GF-D8 (cell line): ENCODE data around the gene PRXL2B.
"Not testable (repeated sequence)": the region's sequence is repeated elsewhere in the genome, so short reads cannot be mapped to it uniquely, and the experiment has no call there.

ENCODE experiments used
- DNase-seq: peaks from one replicate; lab custom pipeline; 2025; lab: John Stamatoyannopoulos, UW

Gene PRXL2B, protein sequence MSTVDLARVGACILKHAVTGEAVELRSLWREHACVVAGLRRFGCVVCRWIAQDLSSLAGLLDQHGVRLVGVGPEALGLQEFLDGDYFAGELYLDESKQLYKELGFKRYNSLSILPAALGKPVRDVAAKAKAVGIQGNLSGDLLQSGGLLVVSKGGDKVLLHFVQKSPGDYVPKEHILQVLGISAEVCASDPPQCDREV

DNA sequence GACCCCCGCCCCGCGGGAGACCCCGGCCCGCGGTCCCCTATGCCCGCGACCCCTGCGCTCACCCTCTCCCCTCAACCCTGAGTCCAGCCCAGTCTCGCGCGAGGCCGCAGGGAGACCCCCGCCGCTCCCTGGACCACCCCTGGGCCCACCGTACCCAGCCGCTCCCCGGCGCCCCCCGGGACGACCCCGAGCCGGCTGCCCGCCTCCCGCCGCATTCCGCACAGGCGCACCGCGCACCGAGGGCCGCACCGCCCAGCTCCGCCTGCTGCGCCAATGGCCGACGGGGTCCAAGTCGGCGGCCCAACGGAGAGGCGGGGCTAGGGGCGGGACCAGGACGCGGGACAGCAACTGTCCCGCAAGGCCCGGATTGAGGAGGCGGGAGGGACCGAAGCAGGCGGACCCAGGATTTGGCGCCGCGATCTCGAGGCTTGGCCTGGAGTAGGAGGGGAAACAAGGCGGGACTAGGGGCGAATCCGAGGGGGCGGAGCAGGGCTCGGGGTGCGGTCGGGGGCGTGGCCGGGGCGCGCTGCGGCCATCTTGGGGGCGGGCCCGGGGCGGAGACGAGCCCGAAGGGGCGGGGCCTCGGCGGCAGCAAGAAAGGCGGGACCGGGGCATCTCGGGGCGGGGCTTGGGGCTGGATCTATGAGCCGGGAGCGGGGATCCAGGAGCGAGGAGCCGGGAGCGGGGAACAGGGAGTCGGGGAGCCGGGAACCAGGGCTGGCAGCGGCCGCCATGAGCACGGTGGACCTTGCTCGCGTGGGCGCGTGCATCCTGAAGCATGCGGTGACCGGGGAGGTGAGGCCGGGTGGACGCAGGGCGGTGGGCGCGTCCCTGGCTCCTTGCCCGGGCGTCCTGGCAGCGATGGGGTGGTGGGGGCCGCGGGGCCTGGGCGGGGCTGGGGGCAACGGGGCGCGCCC is at the start of gene PRXL2B:
TSS of gene PRXL2B (plus strand) at position 624 of the 917 bp plus-strand sequence. CDS start at position 733, 109 bp downstream.
- peak; percentile 95 for DNase-seq

DNA sequence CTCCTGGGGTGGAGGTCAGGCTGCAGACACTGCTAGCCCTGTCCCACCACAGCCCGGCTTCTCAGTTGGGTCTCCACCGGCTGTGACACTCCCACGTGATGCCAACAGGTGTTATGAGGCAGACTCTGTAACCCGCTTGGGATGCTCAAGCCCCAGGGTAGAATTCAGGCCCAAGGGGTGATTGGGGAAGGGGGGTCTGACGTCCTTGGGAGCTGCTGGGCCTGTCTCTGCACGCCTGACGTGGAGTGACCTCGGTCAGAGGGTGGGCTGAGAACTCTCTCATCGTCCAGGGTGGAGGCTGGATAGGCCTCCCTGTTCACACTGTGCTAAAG is 48.8 kb upstream of the PRXL2B start:
- DNase-seq, result no peak

DNA sequence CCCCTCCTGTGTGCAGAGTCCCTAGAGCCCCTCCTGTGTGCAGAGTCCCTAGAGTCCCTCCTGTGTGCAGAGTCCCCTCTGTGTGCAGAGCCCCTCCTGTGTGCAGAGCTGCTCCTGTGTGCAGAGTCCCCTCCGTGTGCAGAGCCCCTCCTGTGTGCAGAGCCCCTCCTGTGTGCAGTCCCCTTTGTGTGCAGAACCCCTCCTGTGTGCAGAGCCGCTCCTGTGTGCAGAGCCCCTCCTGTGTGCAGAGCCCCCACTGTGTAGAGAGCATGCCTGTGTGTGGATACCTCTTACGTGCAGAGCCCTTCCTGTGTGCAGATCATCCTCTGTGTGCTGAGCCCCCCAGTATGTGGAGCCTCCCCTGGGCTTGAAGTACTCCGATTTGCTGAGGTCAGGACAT is 48.2 kb upstream of the PRXL2B start:
- DNase-seq, result no peak

DNA sequence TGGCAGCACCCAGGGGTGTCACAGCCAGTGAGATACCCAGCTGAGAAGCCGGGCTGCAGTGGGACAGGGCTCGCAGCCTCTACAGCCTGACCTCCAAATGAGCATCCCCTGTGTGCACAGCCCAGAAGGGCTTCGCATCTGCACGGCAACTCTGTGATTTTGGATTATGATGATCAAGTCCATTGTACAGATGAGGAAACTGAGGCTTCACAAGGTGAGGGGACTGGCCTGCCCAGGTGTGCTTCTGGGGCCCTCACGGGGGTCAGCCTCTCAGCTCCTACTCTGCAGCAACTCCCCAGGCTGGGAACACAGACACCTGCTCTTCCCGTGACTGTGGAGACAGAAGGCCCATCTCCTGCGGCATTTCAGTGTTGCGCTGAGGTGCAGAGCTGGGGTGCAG is 47.7 kb upstream of the PRXL2B start:
- DNase-seq, result no peak

DNA sequence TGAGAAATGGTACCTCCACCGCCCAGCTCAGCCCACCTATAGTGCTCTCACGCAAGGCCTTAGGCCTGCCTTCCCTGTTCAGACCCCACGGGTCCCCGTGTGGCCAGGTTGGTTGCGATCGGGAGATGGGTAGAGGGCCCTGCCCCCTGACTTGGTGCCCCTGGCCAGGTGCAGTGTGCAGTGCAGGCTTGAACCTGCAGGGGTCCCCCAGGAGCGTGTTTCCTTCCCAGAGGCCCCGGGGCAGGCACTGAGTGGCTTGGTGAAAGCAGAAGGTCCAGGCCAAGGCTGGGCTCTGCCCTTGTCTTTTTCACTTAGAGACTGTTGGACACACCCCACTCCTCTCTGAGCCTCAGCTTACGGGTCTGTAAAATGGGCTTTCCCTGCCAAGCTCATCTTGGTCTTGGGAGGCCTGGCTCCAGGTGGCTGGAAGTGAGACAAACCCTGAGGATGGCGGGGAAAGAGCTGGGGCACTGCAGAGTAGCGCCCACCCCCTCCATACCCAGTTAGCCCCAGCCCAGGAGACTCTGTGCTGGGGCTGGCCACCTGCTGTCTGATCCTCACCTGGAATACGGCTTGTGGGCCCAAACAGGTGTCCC is 47.2 kb upstream of the PRXL2B start:
- DNase-seq, result no peak

DNA sequence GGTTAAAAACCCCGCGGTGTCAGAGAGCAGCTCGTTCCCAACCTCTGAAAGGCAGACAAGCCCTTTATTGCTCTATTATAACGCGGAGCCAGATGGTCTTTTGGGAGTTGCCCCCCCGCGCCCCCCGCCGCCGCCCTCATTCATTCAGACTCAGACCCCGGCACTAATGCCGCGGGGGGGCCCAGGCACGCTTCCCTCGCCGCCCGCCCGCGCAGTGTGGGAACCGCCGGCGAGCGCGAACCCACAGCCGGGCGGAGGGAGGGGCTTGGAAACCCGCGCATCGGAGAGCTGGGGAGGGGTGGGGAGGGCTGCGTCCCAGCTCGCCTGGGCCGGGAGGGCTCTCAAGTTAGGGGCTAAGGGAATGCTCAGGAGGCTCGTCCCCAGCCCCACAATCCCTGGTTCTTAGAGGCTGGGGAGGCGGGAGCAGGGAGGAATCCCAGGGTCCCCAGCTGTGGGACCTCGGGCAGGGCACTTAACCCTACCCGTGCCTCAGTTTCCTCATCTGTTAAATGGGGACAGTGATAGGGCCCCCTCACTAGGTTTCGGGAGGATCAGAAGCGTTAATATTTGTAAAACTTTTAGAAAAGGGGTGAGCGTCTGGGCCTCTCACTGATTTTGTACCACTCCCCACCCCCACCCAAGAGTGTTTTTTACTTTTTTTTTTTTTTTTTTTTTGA is 45.6 kb upstream of the PRXL2B start:
- DNase-seq, result no peak

DNA sequence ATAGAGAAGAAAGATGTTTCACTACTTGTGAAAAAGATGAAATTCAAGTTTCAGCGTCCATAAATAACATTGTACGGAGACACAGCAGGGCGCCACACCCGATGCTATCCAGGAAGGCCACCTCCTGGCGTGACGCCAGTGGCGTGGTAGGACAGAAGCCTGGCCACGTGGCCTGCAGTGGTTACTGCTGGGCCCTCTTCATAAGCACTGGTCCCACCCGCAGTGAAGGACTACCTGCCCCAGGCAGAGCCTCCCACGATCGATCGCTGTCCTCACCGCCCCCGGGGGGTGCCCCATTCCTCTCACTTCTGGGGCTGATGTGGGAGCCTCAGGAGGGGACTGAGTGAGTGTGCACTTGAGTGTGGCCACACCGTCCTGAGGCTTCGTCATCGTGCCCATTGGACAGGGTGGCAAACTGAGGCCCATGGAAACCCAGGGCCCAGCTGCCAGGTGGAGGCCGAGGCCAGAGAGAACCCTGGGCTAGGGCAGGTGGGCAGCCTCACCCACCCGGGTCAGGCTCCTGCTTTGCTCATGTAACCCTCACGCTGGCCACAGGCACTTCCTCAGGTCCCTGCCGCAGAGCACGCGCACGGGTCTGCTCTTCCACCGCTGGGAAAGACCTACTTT is 44.8 kb upstream of the PRXL2B start:
- no peak for DNase-seq

DNA sequence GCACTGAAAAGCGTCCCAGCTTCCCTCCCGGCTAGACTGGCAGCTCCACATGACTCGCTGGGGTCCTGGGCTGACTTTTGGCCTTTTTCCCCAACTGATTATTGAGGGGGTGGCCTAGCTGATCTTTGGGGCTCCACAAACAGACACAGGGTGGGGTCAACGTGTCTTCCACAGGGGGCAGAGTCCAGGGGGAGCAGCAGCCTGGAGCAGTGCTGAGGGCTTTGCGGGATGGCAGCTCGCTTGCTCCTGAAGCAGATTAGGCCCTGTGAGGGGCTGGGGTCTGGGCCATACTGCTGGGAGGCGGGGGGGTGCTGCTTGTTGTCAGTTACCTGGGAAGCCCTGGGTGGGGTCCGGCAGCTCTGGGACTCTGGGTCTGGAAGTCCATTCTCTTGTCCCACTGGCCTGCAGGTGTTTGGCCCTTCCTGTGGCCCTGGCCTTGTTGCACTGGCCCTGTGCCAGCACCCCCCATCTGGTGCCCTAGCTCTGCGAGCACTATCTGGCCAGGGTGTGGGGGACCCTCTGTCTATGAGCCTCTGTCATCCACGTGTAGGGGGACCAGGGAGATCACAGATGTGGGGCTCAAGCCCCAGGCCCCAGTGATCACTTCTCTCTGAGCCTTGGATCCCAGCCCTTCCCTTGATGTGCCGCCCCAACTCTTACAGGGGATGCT is 44.2 kb upstream of the PRXL2B start:
- no peak for DNase-seq

DNA sequence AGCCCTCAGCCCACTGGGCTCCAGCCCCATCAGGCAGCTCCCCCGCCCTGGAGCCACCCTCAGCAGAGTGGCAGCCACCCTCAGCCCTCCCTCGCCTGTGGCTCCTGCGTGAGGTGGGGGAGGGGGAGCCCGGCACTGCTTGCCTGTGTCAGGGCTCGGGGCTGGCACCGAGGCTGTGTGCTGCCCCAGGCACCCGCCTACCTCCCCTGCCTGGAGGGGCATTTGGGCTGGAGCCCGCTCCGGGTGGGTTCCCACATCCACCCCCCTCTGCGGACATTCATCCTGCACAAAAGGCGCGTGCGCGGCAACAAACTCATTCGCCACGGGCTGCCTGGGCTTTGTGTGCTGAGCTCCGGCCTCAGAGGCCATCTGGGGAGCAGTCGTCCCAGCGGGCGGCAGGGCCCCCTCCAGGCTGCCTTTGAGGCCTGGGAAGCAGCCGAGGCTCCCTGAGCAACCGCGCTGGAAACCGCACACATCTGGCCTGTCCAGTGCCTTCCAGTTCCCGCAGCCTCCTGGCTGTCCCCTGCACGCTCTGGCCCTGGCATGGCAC is 43.0 kb upstream of the PRXL2B start:
- DNase-seq, result peak; percentile 28

DNA sequence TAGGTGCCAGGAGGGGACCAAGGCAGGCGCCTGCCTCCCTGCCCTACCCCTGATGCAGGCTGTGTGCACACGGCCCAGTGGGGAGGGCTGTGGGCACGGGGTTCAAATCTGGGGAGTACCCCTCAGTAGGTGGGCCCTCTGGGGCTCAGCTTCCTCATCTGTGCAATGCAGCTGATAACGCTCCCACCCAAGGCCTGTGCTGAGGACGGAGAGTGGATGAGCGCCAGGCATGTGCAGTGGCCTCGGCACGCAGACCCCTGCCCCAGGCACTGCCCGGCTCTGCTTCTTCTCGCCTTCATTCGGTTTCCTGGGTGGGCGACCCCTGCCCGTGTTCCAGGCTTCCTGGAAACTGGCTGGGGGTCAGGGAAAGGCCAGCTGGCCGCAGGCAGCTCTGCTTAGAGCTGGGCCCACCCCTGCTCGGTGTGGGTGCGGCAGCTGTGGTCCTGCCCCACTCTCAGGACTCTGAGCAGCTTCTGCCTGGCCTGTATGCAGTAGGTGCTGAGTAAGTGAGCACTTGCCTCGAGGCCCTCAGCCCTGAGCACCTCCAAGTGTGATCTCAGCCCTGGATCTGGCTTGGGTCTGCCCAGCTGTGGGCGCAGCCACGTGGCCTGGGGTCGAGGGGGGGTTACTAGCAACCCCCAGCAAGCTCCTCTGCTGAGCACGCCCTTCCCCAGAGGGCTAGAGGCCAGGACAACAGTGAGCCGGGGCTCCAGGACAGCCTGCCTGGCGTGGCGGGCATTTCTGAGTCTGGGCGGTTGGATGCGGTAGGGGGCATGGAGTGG is 42.3 kb upstream of the PRXL2B start:
- no peak for DNase-seq

DNA sequence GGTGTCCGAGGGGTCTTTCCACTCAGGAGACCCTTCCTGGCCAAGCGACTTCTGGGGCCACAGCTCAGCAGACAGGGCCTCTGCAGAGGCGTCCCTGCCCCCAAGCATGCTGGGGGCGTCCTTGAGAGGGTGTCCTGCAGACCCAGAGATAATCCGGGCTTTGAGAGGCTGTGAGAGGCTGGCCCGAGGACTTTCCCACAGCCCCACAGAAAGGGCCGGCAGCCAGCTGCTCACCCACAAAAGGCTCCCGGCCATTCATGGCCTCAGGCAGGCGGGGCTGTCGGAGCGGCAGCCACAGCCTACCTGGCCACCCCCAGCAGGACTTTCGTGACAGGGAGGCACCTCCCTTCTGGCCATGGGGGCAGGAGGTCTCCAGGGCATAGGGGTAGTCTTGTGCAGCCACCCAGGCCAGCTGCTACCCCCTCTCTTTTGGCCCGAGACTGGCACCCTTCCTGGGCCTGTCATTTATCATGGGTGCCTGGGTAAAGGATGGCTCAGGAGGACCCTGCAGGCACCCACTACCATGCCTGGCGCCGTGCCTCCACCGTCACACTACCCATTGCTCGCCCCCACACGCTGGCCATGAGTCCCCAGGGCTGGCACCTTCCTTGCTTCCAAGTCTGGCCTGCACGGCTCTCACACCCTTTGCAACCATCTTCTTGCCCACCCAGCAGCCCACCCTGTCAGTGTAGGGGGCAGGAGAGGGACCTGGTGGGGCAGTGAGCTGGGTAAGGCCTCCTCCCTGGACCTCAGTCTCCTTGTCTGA is 41.5 kb upstream of the PRXL2B start:
- no peak for DNase-seq

DNA sequence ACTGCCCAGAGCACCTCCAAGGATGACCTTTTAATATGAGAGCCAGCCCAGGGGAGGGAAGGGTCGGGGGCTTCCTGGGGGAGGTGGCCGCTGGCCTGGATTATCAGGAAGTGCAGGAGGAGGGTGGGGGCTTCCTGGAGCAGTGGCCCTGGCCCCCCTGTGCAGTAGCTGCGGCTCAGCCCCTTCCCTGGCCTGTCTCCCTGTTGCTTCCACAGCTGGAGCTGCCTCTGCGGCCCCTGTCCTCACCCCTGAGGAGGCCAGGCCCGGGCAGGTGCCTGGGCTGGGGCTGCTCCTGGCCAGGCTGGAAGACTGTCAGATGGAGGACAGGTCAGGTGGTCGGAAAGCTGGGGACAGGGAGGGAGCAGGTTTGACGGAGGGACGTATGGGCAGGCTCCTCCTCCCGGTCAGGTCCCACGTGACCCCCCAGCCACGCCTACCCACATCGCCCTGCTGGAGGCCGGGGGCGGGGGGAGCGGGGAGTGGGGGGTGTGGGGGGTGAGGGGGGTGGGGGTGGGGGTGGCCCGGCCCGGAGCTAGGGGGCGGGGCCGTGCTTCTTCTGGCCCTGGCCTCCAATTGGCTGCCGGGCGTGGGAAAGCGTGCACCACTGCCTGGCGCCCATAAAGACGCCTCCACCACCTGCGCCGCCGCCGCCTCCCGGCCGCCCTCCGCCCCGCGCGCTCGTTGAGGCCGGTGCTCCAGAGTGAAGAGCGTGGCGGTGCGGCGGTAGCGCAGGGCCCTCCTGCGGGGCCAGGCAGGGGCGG is 40.6 kb upstream of the PRXL2B start:
- DNase-seq, result peak; percentile 76

DNA sequence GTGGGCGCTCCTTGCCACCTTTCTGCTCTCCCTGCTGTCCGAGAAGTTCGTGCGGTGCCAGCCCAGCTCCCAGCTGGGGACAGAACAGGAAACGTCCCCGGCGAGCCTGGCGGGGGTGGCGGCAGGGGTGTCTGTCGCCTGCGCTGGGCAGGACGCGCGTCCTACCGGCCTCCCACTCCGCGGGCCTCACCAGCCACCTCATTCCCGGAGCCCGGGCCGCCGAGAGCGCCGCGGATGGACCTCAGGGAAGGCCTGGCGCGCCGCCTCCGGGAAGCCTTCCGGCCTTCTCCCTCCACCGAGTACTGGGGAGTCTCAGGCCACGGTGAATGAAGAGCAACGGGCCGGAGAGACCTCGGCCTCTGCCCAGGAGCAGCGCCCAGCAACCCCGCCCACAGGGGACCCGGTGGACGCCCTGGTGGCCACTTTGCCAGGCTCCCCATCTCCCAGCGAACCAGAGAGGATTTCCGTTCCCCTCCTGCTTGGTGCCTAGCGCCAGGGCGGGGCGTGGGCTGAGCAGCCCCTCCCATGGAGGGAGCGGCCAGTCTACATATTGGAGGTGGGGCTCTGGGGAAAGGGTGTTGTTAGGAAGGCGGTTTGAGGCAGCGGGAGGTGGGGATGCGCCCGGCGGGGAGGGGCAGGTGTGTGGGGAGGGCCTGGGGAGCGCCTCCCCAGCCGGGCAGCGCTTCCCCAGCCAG is 39.9 kb upstream of the PRXL2B start:
- DNase-seq, result peak; percentile 60

DNA sequence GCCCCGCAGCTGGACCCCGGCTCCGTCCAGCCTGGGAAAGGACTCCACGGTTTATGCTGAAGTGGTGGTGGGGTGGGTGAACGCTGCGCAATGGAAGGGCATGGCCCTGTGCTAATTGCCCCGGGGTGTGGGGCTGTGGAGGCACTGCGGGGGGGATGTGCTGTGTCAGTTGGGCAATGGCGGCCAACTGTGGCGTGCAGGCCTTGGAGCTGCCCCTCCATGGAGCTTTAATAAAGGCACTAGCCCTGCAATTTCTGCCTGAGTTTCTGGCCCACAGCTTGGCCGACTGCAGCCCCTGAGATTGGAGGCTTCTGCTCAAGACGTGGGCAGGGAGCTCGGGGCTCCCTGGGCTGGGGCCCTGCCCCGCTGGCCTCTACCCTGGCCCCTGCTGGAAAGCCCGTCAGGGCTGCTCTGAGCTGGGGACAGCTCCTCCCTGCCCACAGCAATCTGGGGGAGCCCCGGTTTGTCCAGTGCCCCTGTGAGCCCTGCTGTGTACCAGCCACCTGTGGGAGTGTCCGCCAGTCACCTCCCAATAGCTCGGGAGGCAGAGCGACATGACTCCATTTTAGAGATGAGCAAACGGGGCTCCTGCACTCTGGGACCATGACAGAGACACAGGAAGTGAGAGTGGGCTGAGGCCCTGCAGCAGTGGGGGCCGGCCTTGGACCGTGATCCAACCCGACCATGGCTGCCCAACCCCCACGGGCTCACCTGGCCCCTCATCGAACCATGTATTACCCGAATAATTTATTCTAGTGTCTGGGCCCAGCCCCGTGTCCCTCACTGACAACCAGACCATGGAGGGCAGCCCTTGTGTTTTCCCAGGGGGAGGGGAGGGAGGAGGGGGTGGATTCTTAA is 39.1 kb upstream of the PRXL2B start:
- DNase-seq, result no peak

DNA sequence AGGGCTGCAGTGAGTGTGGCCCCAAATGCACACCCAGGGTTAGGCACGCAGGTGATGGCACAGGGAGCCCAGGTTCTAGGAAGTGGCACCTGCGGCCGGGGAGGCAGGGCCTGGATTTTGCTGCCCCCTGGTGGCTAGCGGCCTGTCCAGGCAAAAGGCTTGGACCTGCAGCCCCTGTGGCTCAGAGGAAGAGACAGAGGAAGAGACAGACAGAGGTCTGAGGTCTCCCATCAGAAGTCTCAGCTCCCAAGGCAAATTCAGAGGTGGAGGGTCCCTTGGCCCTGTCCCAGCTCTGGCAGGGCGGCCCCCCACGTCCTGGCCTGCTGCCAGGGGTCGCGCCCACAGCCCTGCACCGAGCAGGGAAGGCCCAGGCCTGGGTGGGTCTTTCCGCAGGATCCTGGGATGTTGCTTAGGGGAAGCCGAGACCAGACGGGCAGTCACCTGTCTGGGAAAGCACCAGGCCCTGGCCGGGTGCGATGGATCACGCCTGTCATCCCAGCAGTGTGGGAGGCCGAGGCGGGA is 38.4 kb upstream of the PRXL2B start:
- DNase-seq, result peak; percentile 60

DNA sequence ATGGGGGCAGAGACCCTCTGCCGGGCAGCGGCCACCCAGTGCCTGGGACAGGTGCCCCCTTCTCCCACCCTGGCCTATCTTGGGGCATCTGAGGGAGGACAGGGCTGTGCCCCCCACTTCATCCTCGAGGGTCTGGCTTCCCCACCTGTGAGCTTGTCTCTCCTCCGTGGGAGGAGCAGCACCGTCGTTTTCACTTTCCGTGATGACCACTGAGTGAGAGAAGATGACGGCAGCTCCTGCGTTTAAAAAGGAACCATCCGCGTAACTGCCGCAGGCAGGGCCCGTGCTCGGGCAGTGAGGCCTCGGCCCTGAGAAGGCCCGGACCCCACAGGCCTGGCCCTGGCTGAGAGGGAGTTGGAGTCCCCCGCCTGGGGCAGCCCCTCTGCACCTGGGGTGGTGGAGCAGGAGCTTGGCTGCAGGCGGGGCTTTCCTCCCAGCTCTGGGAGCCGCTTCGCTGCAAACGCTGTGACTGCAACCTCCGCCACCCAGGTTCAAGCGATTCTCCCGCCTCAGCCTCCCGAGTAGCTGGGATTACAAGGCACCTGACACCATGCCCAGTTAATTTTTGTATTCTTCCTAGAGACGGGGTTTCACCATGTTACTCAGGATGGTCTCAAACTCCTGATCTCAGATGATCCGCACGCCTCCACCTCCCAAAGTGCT is 37.1 kb upstream of the PRXL2B start:
- DNase-seq, result not testable (repeated sequence)
